HUES6 (cell line): Measurements from ENCODE around the gene SLA2.
A peak's percentile ranks its signal among the peaks of the same experiment; 100 is the strongest.
"Not testable (repeated sequence)": the region's sequence is repeated elsewhere in the genome, so short reads cannot be mapped to it uniquely, and the experiment has no call there.

ENCODE experiments used
- H3K27ac ChIP-seq: 2 replicates; pipeline ENCODE4 v1.7.0; 2013; ENCODE audit warnings: low read depth, mild to moderate bottlenecking, low read length, inconsistent platforms
- H3K27me3 ChIP-seq: 2 replicates; pipeline ENCODE4 v1.6.1; 2013; ENCODE audit warnings: low read length; ENCODE audit not compliant: control insufficient read depth, insufficient read depth
- H3K36me3 ChIP-seq: 2 replicates; pipeline ENCODE4 v1.6.1; 2013; ENCODE audit warnings: low read length; ENCODE audit not compliant: control insufficient read depth, insufficient read depth
- H3K4me1 ChIP-seq: 2 replicates; pipeline ENCODE4 v1.6.1; 2013; ENCODE audit warnings: low read length; ENCODE audit not compliant: control insufficient read depth, insufficient read depth
- H3K4me3 ChIP-seq: 2 replicates; pipeline ENCODE4 v1.5.1; 2013; ENCODE audit warnings: low read depth, low read length
- H3K9ac ChIP-seq: one replicate; pipeline ENCODE4 v1.6.1; 2013; ENCODE audit warnings: mild to moderate bottlenecking, low read length
- H3K9me3 ChIP-seq: 2 replicates; pipeline ENCODE4 v1.6.1; 2013; ENCODE audit warnings: low read depth, low read length; ENCODE audit not compliant: control insufficient read depth, insufficient read depth

Gene SLA2

GRCh38 chr20:36645998-36646397 lies at the start of gene SLA2:
TSS of gene SLA2 (minus strand) at chr20:36646196. CDS start at chr20:36641335, 4,861 bp downstream.
- H3K4me3 ChIP-seq, result no peak within 1 kb of the TSS
- H3K36me3 ChIP-seq, result no peaks in the 10 kb centered on the region
- no peak within 1 kb of the TSS for H3K9ac ChIP-seq
- H3K9me3 ChIP-seq, result no peaks in the 10 kb centered on the region
- H3K4me1 ChIP-seq, result peaks cover 22% of the 10 kb centered on the region
- no peak within 1 kb of the TSS for H3K27ac ChIP-seq
- no peaks in the 10 kb centered on the region for H3K27me3 ChIP-seq

GRCh38 chr20:36695467-36695866 lies 49.5 kb upstream of the SLA2 start:
- not testable (repeated sequence) for H3K27me3 ChIP-seq, H3K27ac ChIP-seq, H3K36me3 ChIP-seq, H3K9ac ChIP-seq, H3K4me1 ChIP-seq, H3K4me3 ChIP-seq
- H3K9me3 ChIP-seq, result peaks cover 11% of the 10 kb centered on the region; the same call in 1 of the 2 replicates

- Histone ChIP-seq H3K9me3 (no peaks in the 10 kb centered on the region), H3K4me1 (no peaks in the 10 kb centered on the region), H3K27me3 (no peaks in the 10 kb centered on the region), H3K9ac (no peak overlapping the region), H3K36me3 (peaks cover 2% of the 10 kb centered on the region; the same call in 1 of the 2 replicates), H3K4me3 (no peak overlapping the region), H3K27ac (no peak overlapping the region)
Observed at GRCh38 chr20:36688630-36689029, 42.6 kb upstream of the SLA2 start.

- Histone ChIP-seq H3K36me3 (peaks cover 2% of the 10 kb centered on the region; the same call in 1 of the 2 replicates), H3K4me3 (no peak overlapping the region), H3K9me3 (no peaks in the 10 kb centered on the region), H3K4me1 (no peaks in the 10 kb centered on the region), H3K9ac (no peak overlapping the region), H3K27me3 (no peaks in the 10 kb centered on the region), H3K27ac (no peak overlapping the region)
Observed at GRCh38 chr20:36687850-36688249, 41.9 kb upstream of the SLA2 start.

- Histone ChIP-seq H3K36me3 (peaks cover 6% of the 10 kb centered on the region), H3K27ac (no peak overlapping the region), H3K4me3 (no peak overlapping the region), H3K4me1 (no peaks in the 10 kb centered on the region), H3K9me3 (no peaks in the 10 kb centered on the region), H3K27me3 (no peaks in the 10 kb centered on the region), H3K9ac (no peak overlapping the region)
Observed at GRCh38 chr20:36686944-36687343, 40.9 kb upstream of the SLA2 start.

GRCh38 chr20:36686504-36686903 lies 40.5 kb upstream of the SLA2 start:
- no peak overlapping the region for H3K27ac ChIP-seq
- H3K9ac ChIP-seq, result no peak overlapping the region
- no peaks in the 10 kb centered on the region for H3K27me3 ChIP-seq
- no peak overlapping the region for H3K4me3 ChIP-seq
- H3K9me3 ChIP-seq, result no peaks in the 10 kb centered on the region
- no peaks in the 10 kb centered on the region for H3K4me1 ChIP-seq
- H3K36me3 ChIP-seq, result peaks cover 6% of the 10 kb centered on the region

GRCh38 chr20:36684747-36685146 lies 38.8 kb upstream of the SLA2 start:
- Histone ChIP-seq H3K9ac (no peak overlapping the region), H3K27me3 (no peaks in the 10 kb centered on the region), H3K4me1 (no peaks in the 10 kb centered on the region), H3K4me3 (no peak overlapping the region), H3K36me3 (peaks cover 12% of the 10 kb centered on the region), H3K27ac (no peak overlapping the region), H3K9me3 (no peaks in the 10 kb centered on the region)

- no peaks in the 10 kb centered on the region for H3K9me3 ChIP-seq
- no peak overlapping the region for H3K27ac ChIP-seq
- H3K27me3 ChIP-seq, result no peaks in the 10 kb centered on the region
- H3K9ac ChIP-seq, result no peak overlapping the region
- H3K4me1 ChIP-seq, result peaks cover 8% of the 10 kb centered on the region; the same call in 1 of the 2 replicates
- peaks cover 11% of the 10 kb centered on the region for H3K36me3 ChIP-seq
- H3K4me3 ChIP-seq, result no peak overlapping the region
Observed at GRCh38 chr20:36682311-36682710, 36.3 kb upstream of the SLA2 start.

GRCh38 chr20:36677422-36677771 lies 31.4 kb upstream of the SLA2 start:
- no peaks in the 10 kb centered on the region for H3K27me3 ChIP-seq
- peaks cover 9% of the 10 kb centered on the region for H3K36me3 ChIP-seq
- no peaks in the 10 kb centered on the region for H3K9me3 ChIP-seq
- 0 out of 2 replicates have a peak overlapping the region, but pooled peaks have one; percentile 35 for H3K27ac ChIP-seq
- peak overlapping the region; percentile 59 for H3K9ac ChIP-seq
- H3K4me1 ChIP-seq, result peaks cover 8% of the 10 kb centered on the region; the same call in 1 of the 2 replicates
- peak overlapping the region; percentile 75 for H3K4me3 ChIP-seq

GRCh38 chr20:36676701-36677421 lies 30.9 kb upstream of the SLA2 start:
- no peaks in the 10 kb centered on the region for H3K27me3 ChIP-seq
- peak overlapping the region; percentile 77; the same call in 1 of the 2 replicates for H3K27ac ChIP-seq
- peak overlapping the region; percentile 75 for H3K4me3 ChIP-seq
- no peaks in the 10 kb centered on the region for H3K9me3 ChIP-seq
- H3K4me1 ChIP-seq, result peaks cover 8% of the 10 kb centered on the region; the same call in 1 of the 2 replicates
- H3K36me3 ChIP-seq, result peaks cover 6% of the 10 kb centered on the region; the same call in 1 of the 2 replicates
- peak overlapping the region; percentile 78 for H3K9ac ChIP-seq

GRCh38 chr20:36675545-36675944 lies 29.5 kb upstream of the SLA2 start:
- H3K4me1 ChIP-seq, H3K4me3 ChIP-seq, H3K9me3 ChIP-seq, H3K9ac ChIP-seq, H3K36me3 ChIP-seq, H3K27me3 ChIP-seq, H3K27ac ChIP-seq: not testable (repeated sequence)
